GM12872 (cell line): Measurements from ENCODE around the gene PTTG1IP.

ENCODE experiments used
- CTCF ChIP-seq: IDR thresholded peaks from 3 replicates; pipeline ENCODE4 v1.5.1; 2011; ENCODE audit warnings: low read depth, mild to moderate bottlenecking, low read length, moderate library complexity; ENCODE audit not compliant: insufficient read depth

The PTTG1IP gene

GRCh38 chr21:44813149-44813548 is 60.3 kb downstream of the PTTG1IP start:
- no peak for TF ChIP-seq CTCF

- TF ChIP-seq CTCF: no peak
These were observed 60.9 kb downstream of the PTTG1IP start for GRCh38 chr21:44812640-44813039.

GRCh38 chr21:44810779-44811178 is 62.7 kb downstream of the PTTG1IP start:
- TF ChIP-seq CTCF: no peak

- TF ChIP-seq CTCF: no peak
These were observed 67.6 kb downstream of the PTTG1IP start for GRCh38 chr21:44805859-44806258.

- no peak for TF ChIP-seq CTCF
These were observed 68.3 kb downstream of the PTTG1IP start for GRCh38 chr21:44805226-44805625.

GRCh38 chr21:44804762-44805161 is 68.7 kb downstream of the PTTG1IP start:
- TF ChIP-seq CTCF: no peak

GRCh38 chr21:44803651-44804050 is 69.8 kb downstream of the PTTG1IP start:
- TF ChIP-seq CTCF: no peak
